Naive thymus-derived CD8-positive, alpha-beta T cell (primary cell): Measurements from ENCODE around the gene SULT1E1. TPM values are rescaled to one million over a fixed set of nuclear protein-coding genes. Genes with fewer than 3 reads are reported as not detected.

Source experiments
- ATAC-seq, 2 donors: fragments of 150-1000 bp; cut with Tn5 transposase in 1 of 2; sonication (Bioruptor Pico), chemical (Tn5 transposase) in 1 of 2; 1 replicate in 1 of 2; 2 replicates in 1 of 2; pipeline ENCODE4 v1.10.0; 2021; ENCODE audit warnings: mild to moderate bottlenecking in 2 of 2, moderate library complexity in 2 of 2
- POLR2A ChIA-PET: fragments of 350-600 bp; sonication (Branson Sonifier 250); formaldehyde crosslinking; loops from one replicate; lab custom pipeline; 2021; ENCODE audit warnings: antibody characterized with exemption; lab: Charles Lee
- DNase-seq, 10 donors: peaks; one replicate each; pipeline versions ENCODE4 v3.0.0 to v3.0.0-alpha.2; 2020 to 2022
- H3K27ac Mint-ChIP-seq, 10 donors: one replicate each; pipeline ENCODE4 v1.8.0; 2020 to 2022; ENCODE audit warnings: mild to moderate bottlenecking in 10 of 10, mixed read lengths in 10 of 10, moderate library complexity in 4 of 10, inconsistent platforms in 1 of 10
- H3K27me3 Mint-ChIP-seq, 5 donors: one replicate each; pipeline ENCODE4 v1.8.0; 2021 to 2022; ENCODE audit warnings: mixed read lengths in 5 of 5
- H3K36me3 Mint-ChIP-seq, 3 donors: one replicate each; pipeline ENCODE4 v1.8.0; 2020 to 2022; ENCODE audit warnings: mixed read lengths in 3 of 3, mild to moderate bottlenecking in 2 of 3, inconsistent platforms in 1 of 3
- H3K4me1 Mint-ChIP-seq, 4 donors: one replicate each; pipeline ENCODE4 v1.8.0; 2021 to 2022; ENCODE audit warnings: mixed read lengths in 4 of 4
- H3K4me3 Mint-ChIP-seq, 10 donors: one replicate each; pipeline ENCODE4 v1.8.0; 2020 to 2022; ENCODE audit warnings: mild to moderate bottlenecking in 10 of 10, mixed read lengths in 10 of 10, moderate library complexity in 6 of 10, inconsistent platforms in 1 of 10
- H3K9me3 Mint-ChIP-seq, 9 donors: one replicate each; pipeline ENCODE4 v1.8.0; 2020 to 2022; ENCODE audit warnings: mixed read lengths in 9 of 9, mild to moderate bottlenecking in 3 of 9, inconsistent platforms in 1 of 9, moderate library complexity in 1 of 9
- polyA plus RNA-seq, 3 donors: library from polyadenylated mRNA; unstranded; fragments of 300-500 nt; fragmentation: Illumina TruSeq; gene quantifications; one replicate each; pipeline ENCODE4 v1.2.3, GENCODE V29; 2021
- total RNA-seq, 8 experiments: library from RNA in 2 of 8; stranded (reverse) in 2 of 8; gene quantifications; one replicate each; pipeline ENCODE4 v1.2.3 and lab custom pipeline; 2021 to 2026

SULT1E1 gene
- total and polyA plus RNA-seq, 5 experiments from 2014 or later: not detected

GRCh38 chr4:69823048-69823447 is 36.9 kb downstream of the SULT1E1 start:
- POLR2A ChIA-PET: interaction anchor here (2.7 kb wide), 1 partner anchor 62 kb away, joined by 10 read pairs; the partner anchor contains the start of gene SULT1B1
- no peaks in the 10 kb centered on the region for H3K36me3 Mint-ChIP-seq
- no peaks in the 10 kb centered on the region for H3K27me3 Mint-ChIP-seq
- DNase-seq: no peak
- no peak overlapping the region for H3K4me3 Mint-ChIP-seq
- H3K4me1 Mint-ChIP-seq: peaks cover 4 to 21% (median 17%) of the 10 kb centered on the region in 4 donors
- peak in 1 of 2 donors; percentile 15 for ATAC-seq
- peak overlapping the region in 1 of 10 donors; percentile 12 for H3K27ac Mint-ChIP-seq
- no peaks in the 10 kb centered on the region for H3K9me3 Mint-ChIP-seq

- POLR2A ChIA-PET: interaction anchor here (1.0 to 1.1 kb wide), 2 partner anchors 9 to 62 kb away, joined by 3 read pairs; partner anchors contain the start of gene SULT1B1
- no peak for DNase-seq
- H3K4me3 Mint-ChIP-seq: no peak overlapping the region
- H3K27ac Mint-ChIP-seq: no peak overlapping the region
- H3K4me1 Mint-ChIP-seq: peaks cover 6 to 21% (median 18%) of the 10 kb centered on the region in 4 donors
- H3K36me3 Mint-ChIP-seq: no peaks in the 10 kb centered on the region
- no peaks in the 10 kb centered on the region for H3K27me3 Mint-ChIP-seq
- no peaks in the 10 kb centered on the region for H3K9me3 Mint-ChIP-seq
- ATAC-seq: no peak
These were observed 37.7 kb downstream of the SULT1E1 start for GRCh38 chr4:69822198-69822597.

- no peaks in the 10 kb centered on the region for H3K36me3 Mint-ChIP-seq
- no peak for DNase-seq
- peaks cover 0 to 9% (median 2%) of the 10 kb centered on the region in 4 donors for H3K4me1 Mint-ChIP-seq
- no peak overlapping the region for H3K4me3 Mint-ChIP-seq
- no peak for ATAC-seq
- H3K27ac Mint-ChIP-seq: peak overlapping the region in 1 of 10 donors; percentile 70
- H3K27me3 Mint-ChIP-seq: no peaks in the 10 kb centered on the region
- POLR2A ChIA-PET: no interaction called here
- no peaks in the 10 kb centered on the region for H3K9me3 Mint-ChIP-seq
These were observed 41.8 kb downstream of the SULT1E1 start for GRCh38 chr4:69818060-69818639.

GRCh38 chr4:69816236-69816635 is 43.7 kb downstream of the SULT1E1 start:
- no peak overlapping the region for H3K4me3 Mint-ChIP-seq
- peaks cover 0 to 7% (median 4%) of the 10 kb centered on the region in 4 donors for H3K4me1 Mint-ChIP-seq
- H3K36me3 Mint-ChIP-seq: no peaks in the 10 kb centered on the region
- POLR2A ChIA-PET: no interaction called here
- H3K9me3 Mint-ChIP-seq: no peaks in the 10 kb centered on the region
- H3K27me3 Mint-ChIP-seq: no peaks in the 10 kb centered on the region
- no peak for ATAC-seq
- H3K27ac Mint-ChIP-seq: no peak overlapping the region
- no peak for DNase-seq

GRCh38 chr4:69813628-69814027 is 46.3 kb downstream of the SULT1E1 start:
- peaks cover 0 to 12% (median 7%) of the 10 kb centered on the region in 4 donors for H3K4me1 Mint-ChIP-seq
- no peaks in the 10 kb centered on the region for H3K27me3 Mint-ChIP-seq
- H3K27ac Mint-ChIP-seq: no peak overlapping the region
- H3K4me3 Mint-ChIP-seq: no peak overlapping the region
- DNase-seq (no peak), ATAC-seq (no peak)
- POLR2A ChIA-PET: no interaction called here
- peaks cover 0 to 4% (median 0%) of the 10 kb centered on the region in 9 donors for H3K9me3 Mint-ChIP-seq
- H3K36me3 Mint-ChIP-seq: no peaks in the 10 kb centered on the region

DNA sequence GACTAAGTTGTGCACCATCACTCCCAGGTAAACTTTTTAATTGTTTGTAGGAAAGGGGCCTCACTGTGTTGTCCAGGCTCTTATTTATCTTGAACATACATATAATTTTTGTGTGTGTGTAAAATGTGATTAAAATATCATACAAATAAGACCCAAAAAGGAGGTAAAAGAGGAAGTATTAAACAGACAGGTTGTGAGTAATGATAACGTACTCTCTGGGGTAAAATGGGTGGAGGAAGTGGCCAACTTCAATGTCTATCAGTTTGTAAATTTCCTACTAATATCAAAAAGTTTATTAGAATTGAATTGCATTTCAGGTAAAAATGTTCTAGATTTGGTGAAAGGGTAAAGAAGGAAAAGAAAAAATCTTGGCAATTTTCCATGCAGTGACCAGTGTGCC is 48.8 kb downstream of the SULT1E1 start:
- Mint-ChIP-seq H3K36me3 (peaks cover 0 to 3% (median 0%) of the 10 kb centered on the region in 3 donors), H3K4me3 (no peak overlapping the region)

GRCh38 chr4:69800599-69800998 is 59.3 kb downstream of the SULT1E1 start:
- POLR2A ChIA-PET: no interaction called here

More for the DNA sequence above, 48.8 kb downstream of the SULT1E1 start:
- Mint-ChIP-seq H3K27ac (no peak overlapping the region), H3K4me1 (peaks cover 0 to 11% (median 7%) of the 10 kb centered on the region in 4 donors), H3K9me3 (peaks cover 0 to 23% (median 5%) of the 10 kb centered on the region in 9 donors), H3K27me3 (no peaks in the 10 kb centered on the region)
- DNase-seq: no peak
- ATAC-seq: no peak
- POLR2A ChIA-PET: no interaction called here

DNA sequence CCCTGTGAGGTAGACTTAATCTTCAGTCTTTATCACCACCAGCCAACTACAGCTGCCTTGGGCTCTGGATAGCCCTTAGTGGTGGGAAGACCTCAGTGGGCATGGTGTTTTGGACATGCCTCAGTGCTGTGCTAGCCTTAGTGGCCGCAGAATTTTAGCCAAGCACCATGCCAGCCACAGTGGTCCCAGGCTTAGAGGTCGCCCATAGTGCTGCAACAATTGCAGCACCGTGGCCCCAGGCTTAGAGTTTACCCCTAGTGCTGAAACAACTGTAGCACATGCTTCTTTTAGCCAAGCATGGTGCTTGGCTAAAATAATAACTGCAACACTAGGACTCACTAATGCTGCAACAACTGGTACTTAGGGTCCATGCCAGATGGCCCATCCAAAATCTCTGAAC is 60.6 kb downstream of the SULT1E1 start:
- ATAC-seq: no peak
- no peak for DNase-seq
- no peaks in the 10 kb centered on the region for H3K27me3 Mint-ChIP-seq
- peaks cover 0 to under 1% (median 0%) of the 10 kb centered on the region in 4 donors for H3K4me1 Mint-ChIP-seq
- H3K9me3 Mint-ChIP-seq: peaks cover 0 to 4% (median 1%) of the 10 kb centered on the region in 9 donors
- no peaks in the 10 kb centered on the region for H3K36me3 Mint-ChIP-seq
- no peak overlapping the region for H3K4me3 Mint-ChIP-seq
- POLR2A ChIA-PET: no interaction called here
- H3K27ac Mint-ChIP-seq: no peak overlapping the region

More at GRCh38 chr4:69800599-69800998, 59.3 kb downstream of the SULT1E1 start:
- Mint-ChIP-seq H3K36me3 (no peaks in the 10 kb centered on the region), H3K9me3 (peaks cover 0 to 4% (median 0%) of the 10 kb centered on the region in 9 donors), H3K4me3 (no peak overlapping the region), H3K27ac (no peak overlapping the region), H3K4me1 (no peaks in the 10 kb centered on the region), H3K27me3 (no peaks in the 10 kb centered on the region)
- no peak for ATAC-seq
- DNase-seq: no peak

DNA sequence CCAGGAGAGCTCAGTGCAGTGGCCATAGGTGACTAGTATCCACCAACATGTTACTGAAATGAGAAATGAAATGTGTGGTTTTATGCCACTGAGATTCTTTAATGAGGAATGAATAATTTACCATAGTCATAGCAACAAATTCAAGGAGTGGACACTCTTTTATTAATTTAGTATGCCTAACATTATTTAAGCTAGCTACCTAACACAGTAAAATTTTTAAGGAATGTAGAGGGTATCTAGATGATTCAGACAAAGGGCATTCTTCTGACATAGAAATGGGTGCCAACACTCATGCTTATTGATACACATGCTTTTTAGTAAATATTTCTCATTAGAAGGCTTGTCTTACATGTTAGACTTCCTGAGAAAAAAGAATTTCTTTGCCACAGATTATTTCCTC is 66.2 kb downstream of the SULT1E1 start:
- POLR2A ChIA-PET: no interaction called here
- H3K27ac Mint-ChIP-seq: peak overlapping the region in 1 of 10 donors; percentile 68
- no peak overlapping the region for H3K4me3 Mint-ChIP-seq
- H3K4me1 Mint-ChIP-seq: peaks cover 0 to 6% (median 2%) of the 10 kb centered on the region in 4 donors
- H3K9me3 Mint-ChIP-seq: peaks cover 0 to 3% (median 1%) of the 10 kb centered on the region in 9 donors
- DNase-seq: no peak
- no peaks in the 10 kb centered on the region for H3K27me3 Mint-ChIP-seq
- H3K36me3 Mint-ChIP-seq: no peaks in the 10 kb centered on the region
- ATAC-seq: no peak

Other genes starting within 250 kb of the SULT1E1 start
- not detected for gene UGT2A2, start 220.5 kb downstream of the SULT1E1 start, total RNA-seq
- gene UGT2A2, start 220.5 kb downstream of the SULT1E1 start, polyA plus RNA-seq: not detected
- not detected for gene UGT2A1, start 206.9 kb downstream of the SULT1E1 start, total RNA-seq
- gene UGT2A1, start 206.9 kb downstream of the SULT1E1 start, polyA plus RNA-seq: not detected
- gene SULT1B1, start 99.5 kb downstream of the SULT1E1 start, total RNA-seq: 10 to 100 TPM; 20.9 to 25.2 TPM
- 10 to 100 TPM; 13.2 to 18.2 (median 13.3) TPM for gene SULT1B1, start 99.5 kb downstream of the SULT1E1 start, polyA plus RNA-seq
- not detected for gene CSN1S1, start 70.9 kb upstream of the SULT1E1 start, total RNA-seq
- gene CSN1S1, start 70.9 kb upstream of the SULT1E1 start, polyA plus RNA-seq: not detected
- gene CSN2, start 105.6 kb upstream of the SULT1E1 start, total RNA-seq: not detected
- not detected for gene CSN2, start 105.6 kb upstream of the SULT1E1 start, polyA plus RNA-seq
- not detected for gene STATH, start 135.8 kb upstream of the SULT1E1 start, total RNA-seq
- not detected for gene STATH, start 135.8 kb upstream of the SULT1E1 start, polyA plus RNA-seq
- gene HTN3, start 168.3 kb upstream of the SULT1E1 start, total RNA-seq: not detected
- gene HTN3, start 168.3 kb upstream of the SULT1E1 start, polyA plus RNA-seq: not detected
- not detected for gene HTN1, start 190.3 kb upstream of the SULT1E1 start, total RNA-seq
- not detected for gene HTN1, start 190.3 kb upstream of the SULT1E1 start, polyA plus RNA-seq